GM18499 (cell line): ENCODE results near the gene C13orf42.

ENCODE experiments used
- ATAC-seq: cut with Tn5 transposase; IDR thresholded peaks from one replicate; pipeline ENCODE4 v1.9.1; 2021; ENCODE audit warnings: moderate number of reproducible peaks; ENCODE audit not compliant: insufficient read depth, unreplicated experiment

C13orf42 gene

GRCh38 chr13:51111174-51111573 is at the start of gene C13orf42:
Gene C13orf42, minus strand, starts transcription at chr13:51111274. Its CDS starts 65 bp downstream, at chr13:51111209.
- no peak for ATAC-seq

GRCh38 chr13:51158880-51159518 is 47.9 kb upstream of the C13orf42 start:
- no peak for ATAC-seq

- ATAC-seq, result no peak
Measured at GRCh38 chr13:51158365-51158764, 47.3 kb upstream of the C13orf42 start.

GRCh38 chr13:51156648-51157047 is 45.6 kb upstream of the C13orf42 start:
- ATAC-seq, result no peak

DNA sequence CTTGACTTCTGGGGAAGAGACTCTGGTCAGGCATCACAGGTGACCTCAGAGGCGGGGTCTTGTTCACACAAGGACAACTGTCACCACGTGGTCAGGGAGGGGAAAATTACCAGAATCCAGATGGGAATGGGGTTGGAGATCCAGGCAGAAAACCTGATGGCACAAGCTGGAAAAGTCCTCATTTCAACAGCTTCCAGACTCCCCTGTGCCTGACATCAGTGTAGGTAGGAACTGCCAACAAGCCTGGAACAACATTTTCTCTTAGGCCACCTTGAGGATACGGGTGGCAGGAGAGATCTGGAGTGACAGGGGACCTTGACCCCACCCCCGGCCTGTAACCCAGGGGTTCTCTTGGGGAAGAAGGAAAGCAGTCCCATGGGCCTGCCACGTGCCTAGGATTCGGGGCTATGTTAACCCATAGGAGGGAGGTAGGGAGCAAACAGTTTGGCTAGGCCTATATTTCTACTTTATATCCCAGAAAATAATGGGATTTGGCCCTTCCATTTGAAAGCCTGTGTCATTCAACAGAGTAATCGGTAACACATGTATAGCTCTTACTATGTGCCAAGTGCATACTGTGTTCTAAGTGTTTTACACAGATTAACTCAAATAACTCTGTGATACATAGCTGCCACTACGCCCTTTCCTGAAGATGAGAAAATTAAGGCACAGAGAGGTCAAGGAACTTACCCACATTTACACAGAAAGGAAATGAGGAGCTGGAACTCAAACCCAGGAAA is 44.9 kb upstream of the C13orf42 start:
- ATAC-seq, result no peak

- no peak for ATAC-seq
Measured at GRCh38 chr13:51155161-51155560, 44.1 kb upstream of the C13orf42 start.

GRCh38 chr13:51154029-51154555 is 43.0 kb upstream of the C13orf42 start:
- ATAC-seq, result no peak

DNA sequence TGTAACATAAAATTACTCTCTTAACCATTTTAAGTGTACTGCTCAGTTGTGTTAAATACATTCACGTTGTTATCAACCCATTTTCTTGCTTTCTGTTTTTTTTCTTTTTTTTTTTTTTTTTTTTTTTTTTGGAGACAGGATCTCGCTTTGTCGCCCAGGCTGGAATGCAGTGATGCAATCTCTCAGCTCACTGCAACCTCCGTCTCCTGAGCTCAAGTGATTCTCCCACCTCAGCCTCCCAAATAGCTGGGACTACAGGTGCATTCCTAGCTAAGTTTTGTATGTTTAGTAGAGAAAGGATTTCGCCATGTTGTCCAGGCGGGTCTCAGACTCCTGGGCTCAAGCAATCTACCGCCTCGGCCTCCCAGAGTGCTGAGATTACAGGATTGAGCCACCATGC is 42.5 kb upstream of the C13orf42 start:
- ATAC-seq, result no peak

DNA sequence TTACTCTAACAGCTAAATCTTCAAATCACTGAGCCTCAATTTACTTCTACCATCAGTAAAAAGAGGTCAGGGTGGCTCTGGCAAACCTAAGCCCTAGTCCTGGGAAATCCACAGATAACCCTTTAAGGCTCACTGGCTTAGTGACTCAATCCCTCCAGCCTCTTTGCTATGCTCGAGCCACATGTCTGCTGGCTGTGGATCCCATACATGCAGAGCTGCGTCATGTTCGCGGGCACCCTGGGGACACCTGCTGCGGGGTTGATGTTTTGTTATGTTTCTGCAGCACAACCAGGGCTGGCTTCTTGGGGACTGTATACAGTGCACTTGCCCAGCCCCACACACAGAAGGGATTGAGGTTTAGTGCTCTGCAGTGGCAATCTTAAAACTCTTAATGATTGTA is 41.6 kb upstream of the C13orf42 start:
- no peak for ATAC-seq

GRCh38 chr13:51151463-51151862 is 40.4 kb upstream of the C13orf42 start:
- no peak for ATAC-seq

DNA sequence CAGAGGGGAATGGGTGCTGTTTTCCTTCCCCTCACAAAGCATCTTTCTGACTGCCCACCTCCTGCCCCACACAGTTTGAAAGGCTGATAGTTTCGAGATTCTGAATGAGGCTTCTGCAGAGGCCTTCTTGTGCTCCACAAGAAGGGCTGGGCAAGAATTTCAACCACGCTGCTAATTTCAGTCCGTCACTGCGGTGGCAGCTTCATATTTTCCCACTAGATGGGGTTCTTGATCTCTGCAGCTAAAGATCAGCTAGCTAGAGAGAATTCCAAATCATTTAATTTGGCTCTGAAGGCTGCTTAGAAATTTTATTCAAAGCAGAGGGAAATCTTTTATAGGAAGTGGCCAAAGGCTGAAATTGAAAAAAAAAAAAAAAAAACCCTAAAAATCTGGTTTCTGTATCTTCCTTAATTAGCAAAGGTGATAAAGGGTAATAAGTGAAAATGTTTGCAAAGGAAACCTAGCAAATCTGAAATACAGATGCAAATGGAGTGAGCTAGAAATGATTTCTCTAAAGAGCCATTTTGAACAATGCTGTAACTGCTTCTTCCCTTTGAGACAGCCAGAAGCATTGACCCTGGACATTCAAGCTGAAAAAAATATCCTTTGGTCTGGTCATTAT is 38.0 kb upstream of the C13orf42 start:
- no peak for ATAC-seq

GRCh38 chr13:51148223-51148951 is 37.3 kb upstream of the C13orf42 start:
- ATAC-seq, result no peak

- ATAC-seq, result no peak
Measured at GRCh38 chr13:51147732-51148131, 36.7 kb upstream of the C13orf42 start.

DNA sequence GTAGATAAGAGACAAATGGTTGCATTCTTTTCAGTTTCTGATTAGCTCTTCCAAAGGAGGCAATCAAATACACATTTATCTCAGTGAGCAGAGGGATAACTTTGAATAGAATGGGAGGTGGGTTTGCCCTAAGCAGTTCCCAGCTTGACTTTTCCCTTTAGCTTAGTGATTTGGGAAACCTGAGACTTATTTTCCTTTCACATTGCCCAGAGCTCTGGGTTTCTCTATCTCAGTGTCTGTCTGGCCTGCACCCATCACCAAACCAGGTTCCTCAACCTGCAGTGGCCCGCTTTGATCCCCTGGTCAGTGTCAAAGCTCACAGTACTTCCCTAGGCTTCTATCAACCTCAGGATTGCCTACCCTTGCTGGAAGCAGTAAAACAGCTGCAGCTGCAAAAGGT is 35.6 kb upstream of the C13orf42 start:
- no peak for ATAC-seq

DNA sequence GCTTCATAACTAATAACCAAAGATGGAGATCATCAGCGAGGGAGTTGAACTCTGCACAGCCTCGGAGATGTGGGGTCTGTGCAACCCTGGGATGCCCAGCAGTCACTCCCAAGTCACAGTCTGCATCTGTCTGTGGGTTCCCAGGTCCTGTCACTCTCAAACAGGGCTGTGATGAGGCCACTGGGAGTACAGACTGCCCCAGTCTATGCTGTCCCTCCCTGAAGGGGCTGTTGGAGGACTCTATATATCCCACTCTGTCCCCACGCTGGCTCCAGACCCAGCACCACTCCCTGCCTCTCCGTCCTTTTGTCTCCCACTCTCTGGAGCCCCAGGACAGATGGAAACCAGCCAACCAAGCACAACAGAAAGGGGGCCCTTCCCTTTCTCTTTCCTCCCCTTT is 26.2 kb upstream of the C13orf42 start:
- ATAC-seq, result no peak

DNA sequence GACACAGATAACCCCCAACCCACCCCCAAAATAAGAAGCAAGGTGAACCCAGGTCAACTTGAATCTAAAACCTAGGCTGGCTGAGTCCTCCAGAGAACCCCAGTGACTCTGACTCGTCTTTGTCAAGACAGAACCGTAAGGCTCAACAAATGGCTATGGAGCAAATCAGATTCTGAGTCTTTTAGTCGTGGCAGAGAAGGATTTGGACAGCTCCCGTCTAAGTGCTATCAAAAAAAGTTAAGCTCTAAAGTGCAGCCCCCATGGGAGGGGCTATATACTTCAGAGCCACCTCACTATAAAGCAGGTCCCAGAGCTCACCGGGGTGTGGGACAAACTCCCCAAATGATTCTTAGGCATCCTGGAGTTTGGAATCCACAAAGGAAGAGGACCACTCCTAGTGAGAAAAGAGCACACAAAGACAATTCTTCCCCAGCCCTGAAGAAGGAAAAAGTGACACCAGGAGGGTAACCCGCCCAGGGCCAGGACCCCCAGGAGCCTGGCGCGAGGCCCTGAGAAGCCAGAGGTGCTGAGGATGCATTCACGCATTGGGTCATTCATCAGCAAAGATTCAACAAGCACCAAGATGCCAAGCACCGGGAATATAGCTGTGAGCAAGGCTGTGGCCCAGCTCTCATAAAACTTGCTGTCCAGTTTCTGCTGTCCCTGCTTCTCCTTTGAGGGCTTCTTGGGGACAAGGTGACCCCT is 25.4 kb upstream of the C13orf42 start:
- ATAC-seq, result no peak

GRCh38 chr13:51134763-51135365 is 23.8 kb upstream of the C13orf42 start:
- no peak for ATAC-seq

GRCh38 chr13:51130348-51130747 is 19.3 kb upstream of the C13orf42 start:
- no peak for ATAC-seq

GRCh38 chr13:51125495-51126226 is 14.6 kb upstream of the C13orf42 start:
- peak; percentile 66 for ATAC-seq
